Measurements from ENCODE around the gene HK2. TPM values are rescaled to one million over a fixed set of nuclear protein-coding genes. Genes with fewer than 3 reads are reported as not detected.

Gene HK2
- total and polyA plus RNA-seq, 2 donors (not counting 3 experiments of a cell fraction or from before 2014, with no cell fraction given): 3.4 to 13.0 TPM

DNA sequence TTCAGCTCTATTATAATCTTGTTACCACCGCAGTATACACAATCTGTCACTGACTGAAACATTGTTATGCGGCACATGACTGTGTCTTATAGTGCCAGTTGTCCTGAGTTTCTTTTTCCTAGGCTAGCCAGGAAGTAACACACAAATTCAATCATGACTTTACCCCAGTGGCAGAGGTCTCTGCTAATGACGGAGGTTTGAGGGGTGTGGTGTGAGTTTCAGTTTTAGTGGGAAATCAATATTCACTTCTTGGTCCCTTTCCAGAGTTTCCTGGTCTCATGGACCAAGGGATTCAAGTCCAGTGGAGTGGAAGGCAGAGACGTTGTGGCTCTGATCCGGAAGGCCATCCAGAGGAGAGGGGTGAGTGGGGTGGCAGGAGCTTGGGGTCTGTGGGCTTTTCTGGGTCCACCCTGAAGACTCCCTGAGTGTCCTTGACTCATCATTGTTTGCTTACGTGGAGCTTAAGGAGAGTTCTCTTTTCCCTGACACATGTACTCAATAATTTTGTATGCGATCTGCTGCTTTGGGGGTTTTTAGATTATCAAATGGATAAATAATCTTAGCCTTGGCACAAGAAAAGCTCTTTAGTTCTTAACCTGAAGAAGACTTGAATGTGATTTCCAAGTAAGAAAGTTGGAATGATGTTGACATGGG is 39.2 kb downstream of the HK2 start:
- Histone ChIP-seq H3K9ac (replicated peaks; ENCODE audit: extremely low read depth, insufficient read depth, low read length) (no peak overlapping the region), H3K9me1 (replicated peaks; ENCODE audit: control insufficient read depth, extremely low read depth, insufficient read depth, low read length) (no peaks in the 10 kb centered on the region), H3K79me2 (ENCODE audit: control insufficient read depth, insufficient read depth, low read length) (no peaks in the 10 kb centered on the region), H2AFZ (ENCODE audit: low read depth, low read length) (no peak overlapping the region), H3K4me3 (replicated peaks in 1 of 3; ENCODE audit: insufficient read depth in 1 of 3, low read depth in 1 of 3, low read length in 3 of 3) (no peak overlapping the region), H3K4me2 (ENCODE audit: insufficient read depth, low read length) (no peak overlapping the region), H3K4me1 (ENCODE audit: control insufficient read depth, extremely low read depth, insufficient read depth, low read length) (no peaks in the 10 kb centered on the region), H3K27ac (ENCODE audit: insufficient read depth, low read depth, low read length) (no peak overlapping the region), H3K36me3 (ENCODE audit: control insufficient read depth in 2 of 2, extremely low read depth in 1 of 2, insufficient read depth in 2 of 2, low read length in 2 of 2) (no peaks in the 10 kb centered on the region), H3K27me3 (ENCODE audit: control insufficient read depth in 2 of 2, insufficient read depth in 2 of 2, low read length in 2 of 2) (no peaks in the 10 kb centered on the region), H4K20me1 (replicated peaks; ENCODE audit: control insufficient read depth, extremely low read depth, insufficient read depth, low read length) (no peaks in the 10 kb centered on the region), H3K9me3 (replicated peaks; ENCODE audit: control insufficient read depth, insufficient read depth, low read length) (no peaks in the 10 kb centered on the region)
- no TSS peak for BruUV-seq (replicated peaks)
- intact Hi-C loops (cut with micrococcal nuclease): no loop called here
- FAIRE-seq (no peak), DNase-seq (ENCODE audit: low read depth, low spot score) (no peak)
- dilution Hi-C loops (cut with MboI; ENCODE audit: extremely low pct_ligation_motif_present, low sequenced_read_pairs): no loop called here
- TF ChIP-seq, protein P1, sequence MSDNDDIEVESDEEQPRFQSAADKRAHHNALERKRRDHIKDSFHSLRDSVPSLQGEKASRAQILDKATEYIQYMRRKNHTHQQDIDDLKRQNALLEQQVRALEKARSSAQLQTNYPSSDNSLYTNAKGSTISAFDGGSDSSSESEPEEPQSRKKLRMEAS (IDR thresholded peaks at IDR 0.05; ENCODE audit: insufficient read depth, insufficient read length): no peak
- TF ChIP-seq GATA2 (IDR thresholded peaks at IDR 0.05; ENCODE audit: insufficient read depth, insufficient read length, low read depth, low read length) (no peak), POLR2AphosphoS5 (IDR thresholded peaks at IDR 0.05; ENCODE audit: insufficient read depth, low read depth, low read length) (no peak), FOS (IDR thresholded peaks at IDR 0.05; ENCODE audit: borderline replicate concordance, insufficient read depth, low read length) (no peak), EZH2 (IDR thresholded peaks at IDR 0.05; ENCODE audit: borderline replicate concordance, low read depth, low read length, severe bottlenecking) (no peak), POLR2A (IDR thresholded peaks at IDR 0.05; ENCODE audit: low read depth, low read length) (no peak), MYC (IDR thresholded peaks at IDR 0.05; ENCODE audit: low read depth, low read length) (no peak), JUN (IDR thresholded peaks at IDR 0.05; ENCODE audit: borderline replicate concordance, insufficient read depth, insufficient read length, low read depth) (no peak)
- TF ChIP-seq, protein P2, sequence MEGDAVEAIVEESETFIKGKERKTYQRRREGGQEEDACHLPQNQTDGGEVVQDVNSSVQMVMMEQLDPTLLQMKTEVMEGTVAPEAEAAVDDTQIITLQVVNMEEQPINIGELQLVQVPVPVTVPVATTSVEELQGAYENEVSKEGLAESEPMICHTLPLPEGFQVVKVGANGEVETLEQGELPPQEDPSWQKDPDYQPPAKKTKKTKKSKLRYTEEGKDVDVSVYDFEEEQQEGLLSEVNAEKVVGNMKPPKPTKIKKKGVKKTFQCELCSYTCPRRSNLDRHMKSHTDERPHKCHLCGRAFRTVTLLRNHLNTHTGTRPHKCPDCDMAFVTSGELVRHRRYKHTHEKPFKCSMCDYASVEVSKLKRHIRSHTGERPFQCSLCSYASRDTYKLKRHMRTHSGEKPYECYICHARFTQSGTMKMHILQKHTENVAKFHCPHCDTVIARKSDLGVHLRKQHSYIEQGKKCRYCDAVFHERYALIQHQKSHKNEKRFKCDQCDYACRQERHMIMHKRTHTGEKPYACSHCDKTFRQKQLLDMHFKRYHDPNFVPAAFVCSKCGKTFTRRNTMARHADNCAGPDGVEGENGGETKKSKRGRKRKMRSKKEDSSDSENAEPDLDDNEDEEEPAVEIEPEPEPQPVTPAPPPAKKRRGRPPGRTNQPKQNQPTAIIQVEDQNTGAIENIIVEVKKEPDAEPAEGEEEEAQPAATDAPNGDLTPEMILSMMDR (IDR thresholded peaks at IDR 0.05; ENCODE audit: extremely low read depth in 1 of 2, insufficient read depth in 1 of 2, low read depth in 1 of 2, low read length in 2 of 2): no peak
- ChIA-PET POLR2A (no interaction called here), CTCF (interaction anchor here (1.1 to 6.9 kb wide), 4 partner anchors 37 to 182 kb away, joined by 3 to 89 read pairs (median 46); partner anchors contain the start of gene HK2)
